Thymus (tissue), 11 donors: ENCODE measurements around the gene SYNCRIP. TPM values are rescaled to one million over a fixed set of nuclear protein-coding genes. Genes with fewer than 3 reads are reported as not detected.
"Not testable (repeated sequence)": the region's sequence is repeated elsewhere in the genome, so short reads cannot be mapped to it uniquely, and the experiment has no call there.

Experiments
- DNase-seq, 9 donors: peaks; one replicate each; pipeline ENCODE4 v3.0.0-alpha.2; 2013; ENCODE audit warnings: low spot score in 9 of 9, low read depth in 6 of 9, missing footprints in 1 of 9
- H3K27ac ChIP-seq, 2 donors: one replicate each; pipeline ENCODE4 v1.5.1; 2013; ENCODE audit warnings: control low read depth in 1 of 2, low read depth in 1 of 2, low read length in 1 of 2, mild to moderate bottlenecking in 1 of 2, moderate library complexity in 1 of 2
- H3K27me3 ChIP-seq, 2 donors: one replicate each; pipeline ENCODE4 v1.5.1; 2013; ENCODE audit warnings: low read length in 1 of 2; ENCODE audit not compliant: control insufficient read depth in 2 of 2, insufficient read depth in 1 of 2
- H3K36me3 ChIP-seq, 2 donors: one replicate each; pipeline ENCODE4 v1.5.1; 2013; ENCODE audit warnings: low read length in 1 of 2, mild to moderate bottlenecking in 1 of 2, moderate library complexity in 1 of 2; ENCODE audit not compliant: control insufficient read depth in 2 of 2, insufficient read depth in 2 of 2
- H3K4me1 ChIP-seq, 2 donors: one replicate each; pipeline ENCODE4 v1.5.1; 2013; ENCODE audit warnings: low read length in 2 of 2; ENCODE audit not compliant: control insufficient read depth in 2 of 2, insufficient read depth in 2 of 2
- H3K4me3 ChIP-seq, 2 donors: one replicate each; pipeline ENCODE4 v1.5.1; 2013; ENCODE audit warnings: low read length in 2 of 2, control low read depth in 1 of 2, mild to moderate bottlenecking in 1 of 2
- H3K9me3 ChIP-seq, 2 donors: one replicate each; pipeline ENCODE4 v1.5.1; 2013; ENCODE audit warnings: low read length in 1 of 2, mild to moderate bottlenecking in 1 of 2; ENCODE audit not compliant: control insufficient read depth in 2 of 2, insufficient read depth in 1 of 2
- WGBS: extraction: QIAGEN DNeasy Blood & Tissue Kit; methylation state at CpG from one replicate; pipeline ENCODE4 v1.1.7; 2013; 5-methylcytosine and 5-hydroxymethylcytosine counted together
- polyA plus RNA-seq: library from polyadenylated mRNA; stranded (reverse); fragments of 200-250 nt; gene quantifications from one replicate; pipeline ENCODE4 v1.2.3, GENCODE V29; 2013
- total RNA-seq: library from RNA; stranded (reverse); fragments of 120-200 nt; gene quantifications from one replicate; pipeline ENCODE4 v1.2.4, GENCODE V29; 2013
- donor health status: healthy.

Gene SYNCRIP
- total and polyA plus RNA-seq, 2 donors: 50.6 to 74.7 TPM

DNA sequence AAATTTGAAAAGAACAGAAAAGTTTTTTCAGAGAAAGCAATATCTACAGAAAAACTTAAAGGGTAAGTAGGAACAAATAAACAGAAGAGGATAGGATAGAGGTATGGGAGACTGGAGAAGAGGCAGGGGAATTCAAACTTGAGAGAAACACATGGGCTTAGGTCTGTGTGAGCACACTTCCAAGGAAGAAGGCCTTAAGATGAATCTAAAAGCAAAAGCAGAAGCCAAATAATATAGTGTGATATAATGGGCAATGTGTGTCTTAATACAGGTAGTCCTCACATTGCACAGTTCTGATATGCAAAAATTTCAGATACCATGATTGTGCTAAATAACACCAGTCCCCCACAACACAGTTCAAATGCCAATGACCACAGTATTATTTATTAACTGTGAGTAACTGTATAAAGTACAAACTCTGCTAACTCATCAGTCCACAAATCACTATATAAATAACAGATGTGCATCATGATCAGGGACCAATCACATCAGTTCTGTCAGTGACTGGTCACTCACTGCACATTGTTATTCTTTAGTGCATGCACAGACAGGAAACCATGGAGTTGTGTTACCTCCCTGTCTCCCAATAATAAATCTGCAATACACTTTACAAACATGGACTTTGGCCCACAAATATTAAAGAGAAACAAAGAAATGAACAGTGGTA lies 67.6 kb downstream of the SYNCRIP start:
- Histone ChIP-seq H3K36me3 (peaks cover 3 to 8% of the 10 kb centered on the region in 2 donors), H3K4me3 (no peak overlapping the region), H3K9me3 (no peaks in the 10 kb centered on the region), H3K27ac (no peak overlapping the region), H3K4me1 (no peaks in the 10 kb centered on the region), H3K27me3 (no peaks in the 10 kb centered on the region)
- DNase-seq: no peak

DNA sequence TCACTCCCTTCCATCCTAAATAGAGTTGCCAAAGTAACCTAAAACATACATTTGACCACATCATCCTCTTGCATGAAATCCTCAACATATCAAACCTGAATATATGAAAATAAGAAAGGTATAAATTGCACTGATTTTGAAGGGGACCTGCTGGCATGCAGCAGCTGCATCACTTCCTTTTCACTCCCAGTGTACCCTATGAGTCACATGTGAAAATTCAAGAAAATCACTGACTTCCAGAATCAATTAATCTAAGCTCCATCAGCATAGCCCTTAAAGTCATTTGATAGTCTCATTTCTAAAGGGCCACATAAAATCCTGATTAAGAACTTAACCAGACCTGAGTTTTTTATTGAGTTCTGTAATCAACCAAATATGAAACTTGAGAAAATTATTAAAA lies 73.4 kb downstream of the SYNCRIP start:
- no peak overlapping the region for H3K27ac ChIP-seq

DNA sequence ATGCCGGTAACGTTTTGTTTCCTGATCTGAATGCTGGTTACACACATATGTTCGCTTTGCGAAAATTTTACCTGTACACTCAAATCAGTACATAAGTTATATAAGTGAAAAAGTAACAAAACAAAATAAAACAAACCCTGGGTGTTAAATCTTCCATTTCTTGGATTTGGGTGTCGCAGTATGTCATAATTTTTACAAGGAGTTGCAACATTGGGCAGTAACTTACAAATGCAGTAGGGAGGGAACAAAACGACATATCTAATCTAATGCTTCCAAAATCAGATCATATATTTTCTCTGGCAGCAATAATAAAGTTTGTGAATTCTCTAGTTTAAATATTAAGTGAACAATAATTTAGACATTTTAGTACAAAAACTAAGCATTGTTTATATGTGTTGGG lies 74.3 kb downstream of the SYNCRIP start:
- no peak overlapping the region for H3K4me3 ChIP-seq
- DNase-seq: no peak
- H3K36me3 ChIP-seq: peaks cover 2 to 10% of the 10 kb centered on the region in 2 donors
- no peaks in the 10 kb centered on the region for H3K4me1 ChIP-seq
- 97% methylated on average over 6 of the region's 6 CpGs for WGBS
- no peaks in the 10 kb centered on the region for H3K9me3 ChIP-seq
- H3K27me3 ChIP-seq: no peaks in the 10 kb centered on the region
- no peak overlapping the region for H3K27ac ChIP-seq

More for the DNA sequence above, 73.4 kb downstream of the SYNCRIP start:
- no peaks in the 10 kb centered on the region for H3K27me3 ChIP-seq
- H3K4me3 ChIP-seq: no peak overlapping the region
- H3K36me3 ChIP-seq: peaks cover 2 to 10% of the 10 kb centered on the region in 2 donors
- no peaks in the 10 kb centered on the region for H3K9me3 ChIP-seq
- DNase-seq: no peak
- H3K4me1 ChIP-seq: no peaks in the 10 kb centered on the region

DNA sequence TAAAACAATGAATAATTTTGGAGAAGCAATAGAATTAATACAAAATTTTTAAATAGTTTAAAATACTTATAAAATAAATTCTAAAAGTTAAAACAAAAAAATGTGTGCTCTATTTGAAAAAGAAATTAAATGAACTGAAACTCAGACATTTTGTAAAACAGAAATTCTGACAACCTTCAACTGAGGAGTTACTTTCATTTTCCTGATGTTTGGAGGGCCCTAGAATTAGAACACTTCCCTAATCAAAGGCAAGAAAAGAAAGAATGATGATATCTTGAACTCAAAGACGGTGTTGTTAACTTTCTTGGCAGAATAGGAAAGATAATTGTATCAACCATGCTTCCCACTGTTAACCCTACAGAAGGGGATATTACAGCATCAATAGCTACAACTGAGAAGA lies 77.0 kb downstream of the SYNCRIP start:
- Histone ChIP-seq H3K4me1 (no peaks in the 10 kb centered on the region), H3K27me3 (no peaks in the 10 kb centered on the region), H3K36me3 (peaks cover 2 to 4% of the 10 kb centered on the region in 2 donors), H3K4me3 (no peak overlapping the region), H3K9me3 (no peaks in the 10 kb centered on the region), H3K27ac (no peak overlapping the region)
- WGBS: 27% methylated on average over 1 of the region's 1 CpG
- DNase-seq: no peak

- H3K4me3 ChIP-seq, H3K4me1 ChIP-seq, H3K9me3 ChIP-seq, DNase-seq, H3K27me3 ChIP-seq, H3K27ac ChIP-seq, H3K36me3 ChIP-seq: not testable (repeated sequence)
- WGBS: 98% methylated on average over 1 of the region's 2 CpGs
Observed at GRCh38 chr6:85564223-85564622, 78.5 kb downstream of the SYNCRIP start.

Other genes starting within 250 kb of the SYNCRIP start
- gene NT5E, start 192.8 kb downstream of the SYNCRIP start, total RNA-seq: 3.6 TPM
- gene NT5E, start 192.8 kb downstream of the SYNCRIP start, polyA plus RNA-seq: 3.7 TPM
- 51.7 TPM for gene SNX14, start 49.0 kb downstream of the SYNCRIP start, total RNA-seq
- 207 TPM for gene SNX14, start 49.0 kb downstream of the SYNCRIP start, polyA plus RNA-seq